Measurements from ENCODE around the gene FER. TPM values are rescaled to one million over a fixed set of nuclear protein-coding genes. Genes with fewer than 3 reads are reported as not detected.
"Not testable (repeated sequence)": the region's sequence is repeated elsewhere in the genome, so short reads cannot be mapped to it uniquely, and the experiment has no call there.

FER gene
- total RNA-seq, 2 experiments from 2014 or later, result 4.0 to 5.2 TPM

DNA sequence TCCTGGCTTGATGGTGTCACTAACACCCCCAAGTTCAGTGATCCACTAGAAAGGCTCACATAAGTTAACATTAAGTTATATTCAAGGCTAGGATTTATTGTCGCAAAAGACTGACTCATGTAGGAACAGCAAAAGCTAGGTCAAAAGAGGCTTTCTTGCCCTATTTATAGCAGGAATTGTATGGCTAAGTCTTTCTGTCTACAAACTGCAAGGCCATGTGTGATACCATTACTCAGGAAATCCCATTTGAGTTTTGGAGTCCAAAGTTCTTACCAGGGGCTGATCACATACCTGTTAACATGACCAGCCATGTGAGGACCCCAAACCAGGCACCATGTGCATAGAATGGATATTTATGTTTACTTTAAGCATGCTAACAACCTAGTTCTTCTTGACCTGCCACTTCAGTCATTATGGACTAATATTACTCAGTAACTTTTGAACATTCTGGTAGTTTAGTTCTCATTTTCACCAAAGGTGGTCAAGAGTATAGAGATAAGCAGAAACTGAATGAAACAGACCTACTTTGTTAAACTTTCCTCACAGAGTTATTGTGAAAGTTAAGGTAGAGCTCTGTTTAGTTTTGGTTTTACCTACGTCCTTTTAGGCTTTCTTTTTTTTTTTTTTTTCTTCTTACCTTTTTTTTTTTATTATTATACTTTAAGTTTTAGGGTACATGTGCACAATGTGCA lies 281.1 kb downstream of the FER start:
- POLR2A ChIA-PET, result no interaction called here
- Mint-ChIP-seq H3K4me1 (no peaks in the 10 kb centered on the region), H3K27me3 (no peaks in the 10 kb centered on the region), H3K9me3 (peaks cover 2% of the 10 kb centered on the region), H3K36me3 (ENCODE audit: low read depth) (peaks cover 1% of the 10 kb centered on the region), H3K27ac (no peak overlapping the region), H3K4me3 (no peak overlapping the region)
- no peak for DNase-seq
- CTCF ChIA-PET, result no interaction called here

DNA sequence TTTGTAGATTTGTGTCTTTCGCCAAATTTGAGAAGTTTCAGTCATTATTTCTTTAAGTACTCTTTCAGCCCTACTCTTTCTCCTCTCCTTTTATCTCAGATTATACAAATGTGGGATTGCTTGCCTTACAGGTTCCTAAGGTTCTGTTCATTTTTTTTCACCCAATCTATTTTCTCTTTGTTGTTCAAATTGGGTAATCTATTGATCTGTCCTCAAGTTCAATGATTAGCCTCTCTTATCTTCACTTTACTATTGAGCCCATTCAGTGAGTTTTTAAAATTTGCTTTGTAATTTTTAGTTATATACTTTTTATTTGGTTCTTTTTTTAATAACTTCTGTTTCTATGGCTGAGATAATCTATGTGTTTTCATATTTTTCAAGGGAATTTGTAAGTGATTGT lies 282.1 kb downstream of the FER start:
- no peaks in the 10 kb centered on the region for H3K9me3 Mint-ChIP-seq
- H3K36me3 Mint-ChIP-seq (ENCODE audit: low read depth), result no peaks in the 10 kb centered on the region
- no peak overlapping the region for H3K27ac Mint-ChIP-seq
- ChIA-PET CTCF (no interaction called here), POLR2A (no interaction called here)
- no peak for DNase-seq
- H3K4me1 Mint-ChIP-seq, result no peaks in the 10 kb centered on the region
- H3K27me3 Mint-ChIP-seq, result no peaks in the 10 kb centered on the region
- H3K4me3 Mint-ChIP-seq, result no peak overlapping the region

DNA sequence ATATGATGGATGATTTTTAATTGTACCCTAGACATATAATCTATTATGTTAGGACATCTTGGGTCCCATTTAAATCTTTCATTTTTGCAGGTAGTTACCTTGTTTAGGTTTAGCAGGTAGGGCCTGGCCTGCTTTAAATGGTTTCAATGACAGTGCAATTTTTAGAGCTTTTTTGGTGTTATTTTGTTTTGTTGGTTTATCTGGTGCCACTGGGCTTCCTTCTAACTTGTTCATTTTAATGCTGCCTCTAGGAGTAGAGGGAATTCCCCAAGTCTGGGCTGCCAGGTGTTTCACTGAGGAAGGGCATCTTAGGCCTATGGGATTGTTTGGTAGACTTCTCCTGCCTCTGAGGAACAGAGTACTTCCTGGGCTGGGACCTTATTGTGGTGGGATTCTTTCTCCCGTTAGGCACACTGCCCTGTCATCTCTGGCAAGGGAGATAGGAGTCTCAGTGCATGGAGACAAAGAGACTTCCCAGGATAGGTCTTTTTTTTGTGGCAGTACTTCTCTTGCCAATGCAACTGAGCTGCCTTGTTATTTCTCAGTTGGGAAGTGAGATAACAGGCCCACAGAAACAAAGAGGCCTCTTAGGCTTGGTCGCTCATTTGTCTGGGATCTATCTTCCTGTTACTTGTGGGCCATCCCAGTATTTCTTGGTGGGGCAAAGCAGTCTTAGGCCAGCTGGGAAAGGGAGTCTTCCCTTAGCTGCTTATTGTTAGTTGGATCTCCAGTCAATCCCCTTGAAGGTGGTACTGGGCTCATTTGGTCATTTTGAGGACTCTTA lies 282.9 kb downstream of the FER start:
- no peaks in the 10 kb centered on the region for H3K27me3 Mint-ChIP-seq
- ChIA-PET CTCF (no interaction called here), POLR2A (no interaction called here)
- H3K4me3 Mint-ChIP-seq, result no peak overlapping the region
- H3K9me3 Mint-ChIP-seq, result no peaks in the 10 kb centered on the region
- H3K36me3 Mint-ChIP-seq (ENCODE audit: low read depth), result no peaks in the 10 kb centered on the region
- DNase-seq, result no peak
- H3K4me1 Mint-ChIP-seq, result no peaks in the 10 kb centered on the region
- H3K27ac Mint-ChIP-seq, result no peak overlapping the region

DNA sequence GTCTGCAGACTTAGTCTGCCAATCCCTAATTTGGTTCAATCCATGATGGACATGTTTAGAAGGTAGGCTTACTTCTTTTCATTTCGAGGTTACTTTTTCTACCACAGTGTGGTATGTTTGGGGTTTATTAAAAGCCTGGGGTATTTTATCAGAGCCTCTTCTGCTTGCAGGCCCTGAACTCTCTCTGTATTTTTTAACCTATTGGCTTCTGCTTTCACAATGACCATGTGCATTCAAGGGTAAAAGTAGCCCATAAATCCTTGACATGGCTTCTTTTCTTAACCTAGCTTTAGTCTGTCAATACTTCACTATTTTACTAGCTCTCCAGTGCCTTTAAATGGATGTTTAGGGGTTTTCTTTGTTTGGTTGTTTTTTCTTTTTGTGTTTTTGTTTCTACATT lies 286.6 kb downstream of the FER start:
- Mint-ChIP-seq H3K27ac (no peak overlapping the region), H3K36me3 (ENCODE audit: low read depth) (no peaks in the 10 kb centered on the region), H3K9me3 (no peaks in the 10 kb centered on the region), H3K4me3 (no peak overlapping the region), H3K27me3 (no peaks in the 10 kb centered on the region), H3K4me1 (no peaks in the 10 kb centered on the region)
- CTCF ChIA-PET, result interaction anchor here (0.7 kb wide), 1 partner anchor 105 kb away, joined by 3 read pairs; no protein-coding TSS in a partner anchor
- POLR2A ChIA-PET, result no interaction called here
- no peak for DNase-seq

DNA sequence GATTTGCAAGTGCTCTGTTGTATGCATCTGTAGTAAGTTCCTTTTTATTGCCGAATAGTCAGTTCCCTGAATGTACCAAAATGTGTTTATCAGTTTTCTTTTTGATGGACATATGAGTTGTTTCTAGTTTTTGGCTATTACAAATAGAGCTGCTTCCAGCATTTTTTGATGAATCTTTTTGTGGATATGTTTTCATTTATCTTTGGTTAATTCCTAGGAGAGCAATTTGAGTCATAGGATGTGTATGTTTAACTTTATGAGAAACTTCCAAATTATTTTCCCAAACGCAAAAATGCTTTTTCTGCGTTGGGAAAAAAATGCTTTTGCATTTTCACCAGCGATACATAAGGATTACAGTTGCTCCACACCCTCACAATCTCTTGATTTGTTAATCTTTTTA lies 287.7 kb downstream of the FER start:
- POLR2A ChIA-PET, result no interaction called here
- Mint-ChIP-seq H3K27ac (no peak overlapping the region), H3K4me1 (no peaks in the 10 kb centered on the region), H3K27me3 (no peaks in the 10 kb centered on the region), H3K4me3 (no peak overlapping the region), H3K9me3 (no peaks in the 10 kb centered on the region), H3K36me3 (ENCODE audit: low read depth) (no peaks in the 10 kb centered on the region)
- CTCF ChIA-PET, result no interaction called here
- no peak for DNase-seq

DNA sequence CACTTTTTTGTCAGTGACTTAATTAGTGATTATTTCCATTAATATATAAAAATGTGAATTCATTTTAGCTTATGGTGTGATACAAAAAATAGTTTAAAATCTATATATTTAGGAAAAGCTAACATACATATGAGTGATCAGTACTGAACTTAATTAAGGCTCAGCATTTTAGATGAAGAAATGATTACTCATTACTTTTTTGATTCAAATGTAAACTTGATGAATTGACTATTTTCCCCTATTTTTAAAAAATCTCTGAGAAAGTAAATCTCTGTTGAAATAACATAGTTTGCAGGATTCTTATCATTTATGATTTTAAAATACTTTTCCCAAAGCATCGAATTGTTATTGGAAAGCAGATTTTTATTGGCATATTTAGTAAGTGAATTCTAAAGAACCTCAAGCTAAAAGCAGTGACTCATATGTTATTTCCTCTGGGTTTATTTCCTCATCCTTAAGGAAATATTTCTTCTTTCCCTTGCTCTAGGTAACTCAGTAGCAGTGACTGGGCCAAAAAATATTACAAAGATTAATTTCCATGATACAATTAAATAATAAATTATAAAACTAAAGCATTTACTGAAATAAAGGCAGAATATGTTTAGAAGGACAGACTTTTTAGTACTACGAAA lies 290.6 kb downstream of the FER start:
- POLR2A ChIA-PET, result no interaction called here
- H3K9me3 Mint-ChIP-seq, result no peaks in the 10 kb centered on the region
- H3K4me1 Mint-ChIP-seq, result no peaks in the 10 kb centered on the region
- H3K27me3 Mint-ChIP-seq, result no peaks in the 10 kb centered on the region
- H3K27ac Mint-ChIP-seq, result no peak overlapping the region
- no peak for DNase-seq
- CTCF ChIA-PET, result no interaction called here
- no peaks in the 10 kb centered on the region for H3K36me3 Mint-ChIP-seq (ENCODE audit: low read depth)
- H3K4me3 Mint-ChIP-seq, result no peak overlapping the region

DNA sequence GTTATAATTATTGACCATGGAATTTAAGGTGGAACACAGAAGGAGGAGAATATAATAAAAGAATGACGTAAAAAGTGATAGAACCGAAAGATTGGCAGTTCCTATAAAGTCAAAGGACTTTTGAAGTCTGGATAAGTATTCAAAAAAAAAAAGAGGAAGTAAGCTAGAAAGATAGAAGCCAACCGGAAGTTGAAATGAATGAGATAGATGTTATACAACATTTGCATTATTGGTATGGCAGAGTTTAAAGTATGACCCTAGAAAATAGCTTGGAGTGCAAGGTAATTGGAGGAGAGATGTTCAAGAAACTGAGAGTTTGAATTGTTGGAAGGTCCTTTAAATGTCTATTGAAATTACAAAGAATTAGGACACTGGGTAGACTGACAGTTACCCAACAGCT lies 293.6 kb downstream of the FER start:
- POLR2A ChIA-PET, result no interaction called here
- H3K27me3 Mint-ChIP-seq, result no peaks in the 10 kb centered on the region
- no peak for DNase-seq
- no peak overlapping the region for H3K27ac Mint-ChIP-seq
- no peaks in the 10 kb centered on the region for H3K36me3 Mint-ChIP-seq (ENCODE audit: low read depth)
- H3K4me3 Mint-ChIP-seq, result no peak overlapping the region
- H3K9me3 Mint-ChIP-seq, result no peaks in the 10 kb centered on the region
- no peaks in the 10 kb centered on the region for H3K4me1 Mint-ChIP-seq
- CTCF ChIA-PET, result interaction anchor here (0.6 kb wide), 1 partner anchor 331 kb away, joined by 4 read pairs; no protein-coding TSS in a partner anchor

DNA sequence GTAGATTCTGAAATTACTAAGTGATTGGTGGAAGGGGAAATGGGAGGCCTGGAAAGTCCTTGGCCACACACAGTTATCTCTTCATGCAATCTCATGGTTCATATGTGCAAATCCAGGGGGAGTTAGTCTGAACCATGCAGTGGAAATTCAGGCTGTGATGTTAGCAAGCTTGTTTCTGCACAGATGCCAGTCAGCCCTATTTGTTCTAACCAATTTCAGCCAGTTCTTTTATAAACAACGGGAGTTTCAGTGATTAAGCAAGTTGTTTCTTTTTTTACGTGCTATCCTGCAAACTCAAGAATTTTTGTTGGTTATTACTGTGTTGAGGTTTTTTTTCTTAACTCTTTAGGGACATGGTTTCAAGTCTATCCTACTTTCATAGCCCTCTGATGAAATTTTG lies 298.0 kb downstream of the FER start:
- no peaks in the 10 kb centered on the region for H3K9me3 Mint-ChIP-seq
- DNase-seq, result no peak
- CTCF ChIA-PET, result no interaction called here
- no peaks in the 10 kb centered on the region for H3K4me1 Mint-ChIP-seq
- H3K36me3 Mint-ChIP-seq (ENCODE audit: low read depth), result no peaks in the 10 kb centered on the region
- no peak overlapping the region for H3K27ac Mint-ChIP-seq
- POLR2A ChIA-PET, result no interaction called here
- no peak overlapping the region for H3K4me3 Mint-ChIP-seq
- no peaks in the 10 kb centered on the region for H3K27me3 Mint-ChIP-seq

DNA sequence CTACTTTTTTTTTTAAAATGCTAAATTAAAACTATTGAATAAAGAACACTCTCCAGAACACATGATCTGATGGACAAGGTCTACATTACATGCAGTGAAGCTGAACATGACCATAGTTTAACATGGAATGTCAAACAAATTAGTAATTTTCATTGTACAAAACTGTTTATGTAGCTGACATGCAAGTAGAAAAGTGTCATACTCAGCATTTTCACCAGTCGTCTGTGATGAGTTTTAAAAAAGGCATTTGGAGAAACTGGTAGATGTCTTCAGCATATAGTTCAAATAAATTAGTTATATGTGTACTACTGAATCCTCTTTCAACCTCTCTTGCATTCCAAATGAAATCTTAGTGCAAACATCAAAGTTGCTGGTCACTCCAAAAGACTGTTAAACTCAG lies 301.9 kb downstream of the FER start:
- DNase-seq, result no peak
- no peaks in the 10 kb centered on the region for H3K27me3 Mint-ChIP-seq
- CTCF ChIA-PET, result interaction anchor here (0.7 kb wide), 1 partner anchor 1711 kb away, joined by 4 read pairs; no protein-coding TSS in a partner anchor
- H3K27ac Mint-ChIP-seq, result no peak overlapping the region
- no peaks in the 10 kb centered on the region for H3K36me3 Mint-ChIP-seq (ENCODE audit: low read depth)
- POLR2A ChIA-PET, result no interaction called here
- H3K4me1 Mint-ChIP-seq, result no peaks in the 10 kb centered on the region
- H3K9me3 Mint-ChIP-seq, result no peaks in the 10 kb centered on the region
- H3K4me3 Mint-ChIP-seq, result no peak overlapping the region

DNA sequence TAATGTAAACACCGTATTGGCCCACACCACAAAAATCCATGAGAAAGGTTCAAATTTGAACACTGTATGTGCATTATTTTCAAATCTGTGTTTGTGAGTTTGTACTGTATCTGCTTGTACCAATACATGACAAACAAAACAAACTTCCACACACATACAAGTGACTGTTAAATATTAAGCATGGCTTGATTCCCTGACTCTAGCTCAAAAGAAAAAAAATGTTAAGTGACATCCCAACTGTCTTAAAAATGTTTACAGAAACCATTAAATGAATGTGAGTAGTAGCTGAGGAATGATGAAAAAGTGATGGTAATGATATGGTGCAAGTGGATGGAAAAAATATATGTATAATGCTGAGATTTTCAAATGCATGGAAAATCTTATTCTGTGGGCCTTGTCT lies 302.6 kb downstream of the FER start:
- CTCF ChIA-PET; H3K27ac Mint-ChIP-seq; H3K36me3 Mint-ChIP-seq (ENCODE audit: low read depth); H3K4me3 Mint-ChIP-seq; DNase-seq; H3K27me3 Mint-ChIP-seq; H3K9me3 Mint-ChIP-seq; POLR2A ChIA-PET; H3K4me1 Mint-ChIP-seq: not testable (repeated sequence)

DNA sequence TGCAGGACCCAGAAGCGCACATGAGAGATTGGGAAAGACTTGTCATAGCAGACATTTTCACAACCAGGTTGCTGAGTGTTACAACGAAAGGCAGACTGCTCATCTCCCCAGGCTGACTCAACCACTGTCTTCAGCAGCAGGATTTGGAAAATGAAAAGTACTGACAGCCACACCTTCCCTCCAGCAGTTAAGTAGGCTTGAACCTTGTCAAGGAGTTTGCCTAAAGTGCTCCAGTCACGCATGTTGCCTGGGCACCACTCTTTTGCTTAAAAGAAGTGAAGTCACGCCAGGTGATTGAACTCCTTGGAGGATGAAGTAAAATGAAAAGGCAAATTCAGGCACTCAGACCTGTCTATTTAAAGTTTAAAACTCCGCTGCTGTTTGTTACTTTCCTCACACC lies 304.5 kb downstream of the FER start:
- H3K27me3 Mint-ChIP-seq; DNase-seq; H3K36me3 Mint-ChIP-seq (ENCODE audit: low read depth); H3K4me3 Mint-ChIP-seq; H3K27ac Mint-ChIP-seq; POLR2A ChIA-PET; CTCF ChIA-PET; H3K4me1 Mint-ChIP-seq; H3K9me3 Mint-ChIP-seq: not testable (repeated sequence)

DNA sequence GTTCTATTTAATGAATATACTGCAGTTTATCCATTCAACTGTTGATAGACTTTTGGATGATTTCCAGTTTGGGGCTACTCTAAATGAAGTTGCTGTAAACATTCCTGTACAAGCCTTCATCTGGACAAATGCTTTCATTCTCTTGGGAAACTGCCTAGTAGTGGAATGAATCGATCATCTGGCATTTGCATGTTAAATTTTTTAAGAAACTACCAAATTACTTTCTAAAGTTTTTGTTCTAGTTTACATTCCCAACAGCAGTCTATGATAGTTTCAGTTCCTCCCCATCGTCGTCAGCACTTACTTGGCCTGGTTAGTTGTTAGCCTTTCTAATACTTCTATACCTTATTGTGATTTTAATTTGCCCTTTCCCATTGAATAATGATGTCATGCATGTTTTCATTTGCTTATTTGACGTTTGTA lies 306.3 kb downstream of the FER start:
- ChIA-PET CTCF (no interaction called here), POLR2A (no interaction called here)
- no peaks in the 10 kb centered on the region for H3K36me3 Mint-ChIP-seq (ENCODE audit: low read depth)
- DNase-seq, result no peak
- H3K27ac Mint-ChIP-seq, result no peak overlapping the region
- H3K9me3 Mint-ChIP-seq, result no peaks in the 10 kb centered on the region
- no peaks in the 10 kb centered on the region for H3K27me3 Mint-ChIP-seq
- no peaks in the 10 kb centered on the region for H3K4me1 Mint-ChIP-seq
- H3K4me3 Mint-ChIP-seq, result no peak overlapping the region

DNA sequence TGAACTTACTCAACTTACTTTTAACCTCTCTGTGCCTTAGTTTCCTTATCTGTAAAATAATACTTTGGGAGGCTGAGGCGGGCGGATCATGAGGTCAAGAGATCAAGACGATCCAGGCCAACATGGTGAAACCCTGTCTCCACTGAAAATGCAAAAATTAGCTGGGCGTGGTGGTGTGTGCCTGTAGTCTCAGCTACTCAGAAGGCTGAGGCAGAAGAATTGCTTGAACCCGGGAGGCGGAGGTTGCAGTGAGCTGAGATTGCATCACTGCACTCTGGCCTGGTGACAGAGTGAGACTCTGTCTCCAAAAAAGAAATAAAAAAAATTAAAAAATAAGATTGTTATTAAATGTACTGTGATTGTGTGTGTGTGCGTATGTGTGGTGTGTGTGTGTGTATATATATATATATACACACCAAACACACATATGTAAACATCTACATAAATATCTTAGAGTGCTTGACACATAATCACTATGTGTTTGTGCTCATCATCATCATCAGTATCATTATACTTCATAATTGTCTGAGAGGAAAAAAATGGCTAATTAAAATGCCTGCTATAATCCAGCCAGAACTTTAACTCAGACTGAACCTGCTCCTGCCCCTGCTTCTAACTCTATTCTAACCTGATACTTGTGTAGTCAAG lies 312.8 kb downstream of the FER start:
- Mint-ChIP-seq H3K27me3 (no peaks in the 10 kb centered on the region), H3K4me1 (no peaks in the 10 kb centered on the region), H3K36me3 (ENCODE audit: low read depth) (no peaks in the 10 kb centered on the region), H3K4me3 (no peak overlapping the region), H3K9me3 (no peaks in the 10 kb centered on the region), H3K27ac (no peak overlapping the region)
- ChIA-PET CTCF (no interaction called here), POLR2A (no interaction called here)
- no peak for DNase-seq
